ENCODE measurements around the gene NCOA1.

The NCOA1 gene

GRCh38 chr2:24749069-24749691 is 258.1 kb downstream of the NCOA1 start:
- no peak for TF ChIP-seq CTCF (IDR thresholded peaks at IDR 0.05; ENCODE audit: control extremely low read depth, extremely low read depth, low read depth, missing control alignments)
- CTCF ChIA-PET = no interaction called here
- POLR2A ChIA-PET = no interaction called here
- no peak for DNase-seq (ENCODE audit: extremely low spot score)

GRCh38 chr2:24754985-24755705 is 264.1 kb downstream of the NCOA1 start:
- TF ChIP-seq CTCF (IDR thresholded peaks at IDR 0.05; ENCODE audit: control extremely low read depth, extremely low read depth, low read depth, missing control alignments) = no peak
- DNase-seq (ENCODE audit: extremely low spot score) = no peak
- ChIA-PET POLR2A (no interaction called here), CTCF (interaction anchor here (0.6 to 2.0 kb wide), 2 partner anchors 12 to 25 kb away, joined by 3 to 7 read pairs; no protein-coding TSS in a partner anchor)

GRCh38 chr2:24756789-24757188 is 265.7 kb downstream of the NCOA1 start:
- ChIA-PET POLR2A (no interaction called here), CTCF (interaction anchor here (1.6 to 2.0 kb wide), 2 partner anchors 14 to 18 kb away, joined by 6 to 7 read pairs; no protein-coding TSS in a partner anchor)
- no peak for TF ChIP-seq CTCF (IDR thresholded peaks at IDR 0.05; ENCODE audit: control extremely low read depth, extremely low read depth, low read depth, missing control alignments)
- no peak for DNase-seq (ENCODE audit: extremely low spot score)

- CTCF ChIA-PET = interaction anchor here (1.3 to 1.5 kb wide), 2 partner anchors 18 to 26 kb away, joined by 3 to 5 read pairs; no protein-coding TSS in a partner anchor
- POLR2A ChIA-PET = interaction anchor here (0.6 kb wide), 1 partner anchor 186 kb away, joined by 4 read pairs; no protein-coding TSS in a partner anchor
- no peak for DNase-seq (ENCODE audit: extremely low spot score)
- no peak for TF ChIP-seq CTCF (IDR thresholded peaks at IDR 0.05; ENCODE audit: control extremely low read depth, extremely low read depth, low read depth, missing control alignments)
These were observed 270.8 kb downstream of the NCOA1 start for GRCh38 chr2:24761866-24762265.

- POLR2A ChIA-PET = no interaction called here
- TF ChIP-seq CTCF (IDR thresholded peaks at IDR 0.05; ENCODE audit: control extremely low read depth, extremely low read depth, low read depth, missing control alignments) = no peak
- CTCF ChIA-PET = interaction anchor here (1.5 kb wide), 1 partner anchor 27 kb away, joined by 3 read pairs; no protein-coding TSS in a partner anchor
- no peak for DNase-seq (ENCODE audit: extremely low spot score)
These were observed 271.5 kb downstream of the NCOA1 start for GRCh38 chr2:24762518-24762917.

- TF ChIP-seq CTCF (IDR thresholded peaks at IDR 0.05; ENCODE audit: control extremely low read depth, extremely low read depth, low read depth, missing control alignments) = no peak
- ChIA-PET CTCF (interaction anchor here (1.0 kb wide), 1 partner anchor 55 kb away, joined by 3 read pairs; no protein-coding TSS in a partner anchor), POLR2A (no interaction called here)
- no peak for DNase-seq (ENCODE audit: extremely low spot score)
These were observed 272.8 kb downstream of the NCOA1 start for GRCh38 chr2:24763843-24764242.

All from GM10248 (cell line).